ENCODE data around the gene LHPP. TPM values are rescaled to one million over a fixed set of nuclear protein-coding genes. Genes with fewer than 3 reads are reported as not detected.

Gene LHPP
- total and polyA plus RNA-seq, 2 experiments from 2014 or later = 27.4 to 40.2 TPM

DNA sequence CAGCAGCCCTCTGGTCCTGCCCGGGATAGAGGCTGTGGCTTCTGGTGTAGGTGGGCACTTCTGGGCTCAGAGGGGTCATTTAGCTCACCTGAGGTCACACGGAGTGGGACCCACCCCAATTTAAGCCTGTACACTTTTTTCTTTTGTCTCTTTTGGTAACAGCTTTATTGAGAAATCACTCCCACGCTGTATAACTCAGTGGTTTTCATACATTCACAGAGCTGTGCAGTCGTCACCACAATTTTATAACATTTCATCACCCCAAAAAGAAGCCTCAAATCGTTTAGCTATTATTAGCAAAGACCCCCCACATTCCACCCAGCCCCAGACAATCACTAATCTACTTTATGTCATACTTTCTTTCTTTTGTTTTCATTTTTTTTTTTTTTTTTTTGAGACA is 62.3 kb downstream of the LHPP start (continued):
- TF ChIP-seq, protein P1, sequence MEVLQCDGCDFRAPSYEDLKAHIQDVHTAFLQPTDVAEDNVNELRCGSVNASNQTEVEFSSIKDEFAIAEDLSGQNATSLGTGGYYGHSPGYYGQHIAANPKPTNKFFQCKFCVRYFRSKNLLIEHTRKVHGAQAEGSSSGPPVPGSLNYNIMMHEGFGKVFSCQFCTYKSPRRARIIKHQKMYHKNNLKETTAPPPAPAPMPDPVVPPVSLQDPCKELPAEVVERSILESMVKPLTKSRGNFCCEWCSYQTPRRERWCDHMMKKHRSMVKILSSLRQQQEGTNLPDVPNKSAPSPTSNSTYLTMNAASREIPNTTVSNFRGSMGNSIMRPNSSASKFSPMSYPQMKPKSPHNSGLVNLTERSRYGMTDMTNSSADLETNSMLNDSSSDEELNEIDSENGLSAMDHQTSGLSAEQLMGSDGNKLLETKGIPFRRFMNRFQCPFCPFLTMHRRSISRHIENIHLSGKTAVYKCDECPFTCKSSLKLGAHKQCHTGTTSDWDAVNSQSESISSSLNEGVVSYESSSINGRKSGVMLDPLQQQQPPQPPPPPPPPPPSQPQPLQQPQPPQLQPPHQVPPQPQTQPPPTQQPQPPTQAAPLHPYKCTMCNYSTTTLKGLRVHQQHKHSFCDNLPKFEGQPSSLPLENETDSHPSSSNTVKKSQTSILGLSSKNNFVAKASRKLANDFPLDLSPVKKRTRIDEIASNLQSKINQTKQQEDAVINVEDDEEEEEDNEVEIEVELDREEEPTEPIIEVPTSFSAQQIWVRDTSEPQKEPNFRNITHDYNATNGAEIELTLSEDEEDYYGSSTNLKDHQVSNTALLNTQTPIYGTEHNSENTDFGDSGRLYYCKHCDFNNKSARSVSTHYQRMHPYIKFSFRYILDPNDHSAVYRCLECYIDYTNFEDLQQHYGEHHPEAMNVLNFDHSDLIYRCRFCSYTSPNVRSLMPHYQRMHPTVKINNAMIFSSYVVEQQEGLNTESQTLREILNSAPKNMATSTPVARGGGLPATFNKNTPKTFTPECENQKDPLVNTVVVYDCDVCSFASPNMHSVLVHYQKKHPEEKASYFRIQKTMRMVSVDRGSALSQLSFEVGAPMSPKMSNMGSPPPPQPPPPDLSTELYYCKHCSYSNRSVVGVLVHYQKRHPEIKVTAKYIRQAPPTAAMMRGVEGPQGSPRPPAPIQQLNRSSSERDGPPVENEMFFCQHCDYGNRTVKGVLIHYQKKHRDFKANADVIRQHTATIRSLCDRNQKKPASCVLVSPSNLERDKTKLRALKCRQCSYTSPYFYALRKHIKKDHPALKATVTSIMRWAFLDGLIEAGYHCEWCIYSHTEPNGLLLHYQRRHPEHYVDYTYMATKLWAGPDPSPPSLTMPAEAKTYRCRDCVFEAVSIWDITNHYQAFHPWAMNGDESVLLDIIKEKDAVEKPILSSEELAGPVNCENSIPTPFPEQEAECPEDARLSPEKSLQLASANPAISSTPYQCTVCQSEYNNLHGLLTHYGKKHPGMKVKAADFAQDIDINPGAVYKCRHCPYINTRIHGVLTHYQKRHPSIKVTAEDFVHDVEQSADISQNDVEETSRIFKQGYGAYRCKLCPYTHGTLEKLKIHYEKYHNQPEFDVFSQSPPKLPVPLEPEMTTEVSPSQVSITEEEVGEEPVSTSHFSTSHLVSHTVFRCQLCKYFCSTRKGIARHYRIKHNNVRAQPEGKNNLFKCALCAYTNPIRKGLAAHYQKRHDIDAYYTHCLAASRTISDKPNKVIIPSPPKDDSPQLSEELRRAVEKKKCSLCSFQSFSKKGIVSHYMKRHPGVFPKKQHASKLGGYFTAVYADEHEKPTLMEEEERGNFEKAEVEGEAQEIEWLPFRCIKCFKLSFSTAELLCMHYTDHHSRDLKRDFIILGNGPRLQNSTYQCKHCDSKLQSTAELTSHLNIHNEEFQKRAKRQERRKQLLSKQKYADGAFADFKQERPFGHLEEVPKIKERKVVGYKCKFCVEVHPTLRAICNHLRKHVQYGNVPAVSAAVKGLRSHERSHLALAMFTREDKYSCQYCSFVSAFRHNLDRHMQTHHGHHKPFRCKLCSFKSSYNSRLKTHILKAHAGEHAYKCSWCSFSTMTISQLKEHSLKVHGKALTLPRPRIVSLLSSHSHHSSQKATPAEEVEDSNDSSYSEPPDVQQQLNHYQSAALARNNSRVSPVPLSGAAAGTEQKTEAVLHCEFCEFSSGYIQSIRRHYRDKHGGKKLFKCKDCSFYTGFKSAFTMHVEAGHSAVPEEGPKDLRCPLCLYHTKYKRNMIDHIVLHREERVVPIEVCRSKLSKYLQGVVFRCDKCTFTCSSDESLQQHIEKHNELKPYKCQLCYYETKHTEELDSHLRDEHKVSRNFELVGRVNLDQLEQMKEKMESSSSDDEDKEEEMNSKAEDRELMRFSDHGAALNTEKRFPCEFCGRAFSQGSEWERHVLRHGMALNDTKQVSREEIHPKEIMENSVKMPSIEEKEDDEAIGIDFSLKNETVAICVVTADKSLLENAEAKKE (CRISPR knock-in tag; IDR thresholded peaks at IDR 0.05) = no peak

DNA sequence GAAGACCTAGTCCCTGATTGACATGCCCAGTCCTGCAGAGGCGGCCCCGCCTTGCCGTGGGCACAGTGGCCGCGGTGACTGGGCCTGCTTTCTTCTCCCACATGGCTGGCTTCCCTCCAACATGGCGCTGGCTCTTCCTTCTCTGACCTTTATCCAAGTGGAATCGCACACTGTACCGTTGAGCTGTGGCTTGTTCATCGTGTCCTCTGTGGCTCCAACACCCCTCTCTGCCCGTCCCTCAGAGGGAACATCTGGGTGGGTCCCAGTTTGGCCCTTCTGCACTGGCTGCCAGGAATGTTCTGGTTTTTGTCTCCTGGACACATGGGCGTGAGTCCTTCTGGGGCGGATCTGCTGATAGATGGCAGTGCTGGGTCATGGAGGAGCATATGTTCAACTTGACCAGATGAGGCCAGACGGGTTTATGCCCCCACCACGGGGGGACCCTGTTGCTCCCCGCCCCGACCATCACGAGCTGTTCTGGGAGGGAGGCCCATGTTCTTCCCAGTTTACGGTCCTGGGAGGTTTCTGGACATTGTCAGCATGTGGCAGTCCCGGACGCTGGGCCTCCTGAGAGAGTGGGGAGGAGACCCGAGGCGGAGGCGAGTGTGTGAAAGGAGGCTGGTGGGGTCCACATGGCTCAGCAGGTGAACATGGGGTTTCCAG is 63.5 kb downstream of the LHPP start:
- Mint-ChIP-seq H3K27me3 (ENCODE audit: insufficient read depth, low read depth, poor library complexity) (peaks cover 4% of the 10 kb centered on the region), H3K4me1 (peaks cover 27% of the 10 kb centered on the region), H3K27ac (no peak overlapping the region), H3K9me3 (no peaks in the 10 kb centered on the region), H3K4me3 (no peak overlapping the region), H3K36me3 (ENCODE audit: low read depth) (peaks cover 2% of the 10 kb centered on the region; the same call in 2 of the 3 replicates)
- Histone ChIP-seq H3K36me3 (ENCODE audit: insufficient read depth) (no peaks in the 10 kb centered on the region), H4K20me1 (replicated peaks; ENCODE audit: insufficient read depth) (no peaks in the 10 kb centered on the region), H3K79me2 (replicated peaks; ENCODE audit: insufficient read depth) (no peaks in the 10 kb centered on the region), H3K4me3 (no peak overlapping the region), H3K4me1 (ENCODE audit: insufficient read depth) (peaks cover 4% of the 10 kb centered on the region; the same call in 1 of the 2 replicates), H2AFZ (no peak overlapping the region), H3K9me2 (ENCODE audit: insufficient read depth) (no peaks in the 10 kb centered on the region), H3K27me3 (ENCODE audit: insufficient read depth) (no peaks in the 10 kb centered on the region), H3K4me2 (no peak overlapping the region), H3F3A (replicated peaks; ENCODE audit: low read depth) (no peaks in the 10 kb centered on the region), H3K27ac (ENCODE audit: low read depth) (0 out of 2 replicates have a peak overlapping the region, but pooled peaks have one; percentile 32)
- DNase-seq (ENCODE audit: low spot score) = no peak
- no peak for ATAC-seq
- no peak for TF ChIP-seq STAT1 (IDR thresholded peaks at IDR 0.05; ENCODE audit: unreplicated experiment)
- no peak for TF ChIP-seq ZNF114 (CRISPR knock-in tag; IDR thresholded peaks at IDR 0.05)
- TF ChIP-seq, protein P2, sequence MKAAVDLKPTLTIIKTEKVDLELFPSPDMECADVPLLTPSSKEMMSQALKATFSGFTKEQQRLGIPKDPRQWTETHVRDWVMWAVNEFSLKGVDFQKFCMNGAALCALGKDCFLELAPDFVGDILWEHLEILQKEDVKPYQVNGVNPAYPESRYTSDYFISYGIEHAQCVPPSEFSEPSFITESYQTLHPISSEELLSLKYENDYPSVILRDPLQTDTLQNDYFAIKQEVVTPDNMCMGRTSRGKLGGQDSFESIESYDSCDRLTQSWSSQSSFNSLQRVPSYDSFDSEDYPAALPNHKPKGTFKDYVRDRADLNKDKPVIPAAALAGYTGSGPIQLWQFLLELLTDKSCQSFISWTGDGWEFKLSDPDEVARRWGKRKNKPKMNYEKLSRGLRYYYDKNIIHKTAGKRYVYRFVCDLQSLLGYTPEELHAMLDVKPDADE (IDR thresholded peaks at IDR 0.05) = no peak
- no peak for TF ChIP-seq ZNF331 (CRISPR knock-in tag; IDR thresholded peaks at IDR 0.05; ENCODE audit: low read depth)
- TF ChIP-seq, protein P3, sequence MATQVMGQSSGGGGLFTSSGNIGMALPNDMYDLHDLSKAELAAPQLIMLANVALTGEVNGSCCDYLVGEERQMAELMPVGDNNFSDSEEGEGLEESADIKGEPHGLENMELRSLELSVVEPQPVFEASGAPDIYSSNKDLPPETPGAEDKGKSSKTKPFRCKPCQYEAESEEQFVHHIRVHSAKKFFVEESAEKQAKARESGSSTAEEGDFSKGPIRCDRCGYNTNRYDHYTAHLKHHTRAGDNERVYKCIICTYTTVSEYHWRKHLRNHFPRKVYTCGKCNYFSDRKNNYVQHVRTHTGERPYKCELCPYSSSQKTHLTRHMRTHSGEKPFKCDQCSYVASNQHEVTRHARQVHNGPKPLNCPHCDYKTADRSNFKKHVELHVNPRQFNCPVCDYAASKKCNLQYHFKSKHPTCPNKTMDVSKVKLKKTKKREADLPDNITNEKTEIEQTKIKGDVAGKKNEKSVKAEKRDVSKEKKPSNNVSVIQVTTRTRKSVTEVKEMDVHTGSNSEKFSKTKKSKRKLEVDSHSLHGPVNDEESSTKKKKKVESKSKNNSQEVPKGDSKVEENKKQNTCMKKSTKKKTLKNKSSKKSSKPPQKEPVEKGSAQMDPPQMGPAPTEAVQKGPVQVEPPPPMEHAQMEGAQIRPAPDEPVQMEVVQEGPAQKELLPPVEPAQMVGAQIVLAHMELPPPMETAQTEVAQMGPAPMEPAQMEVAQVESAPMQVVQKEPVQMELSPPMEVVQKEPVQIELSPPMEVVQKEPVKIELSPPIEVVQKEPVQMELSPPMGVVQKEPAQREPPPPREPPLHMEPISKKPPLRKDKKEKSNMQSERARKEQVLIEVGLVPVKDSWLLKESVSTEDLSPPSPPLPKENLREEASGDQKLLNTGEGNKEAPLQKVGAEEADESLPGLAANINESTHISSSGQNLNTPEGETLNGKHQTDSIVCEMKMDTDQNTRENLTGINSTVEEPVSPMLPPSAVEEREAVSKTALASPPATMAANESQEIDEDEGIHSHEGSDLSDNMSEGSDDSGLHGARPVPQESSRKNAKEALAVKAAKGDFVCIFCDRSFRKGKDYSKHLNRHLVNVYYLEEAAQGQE (IDR thresholded peaks at IDR 0.05; ENCODE audit: unreplicated experiment) = no peak
- TF ChIP-seq NANOG (IDR thresholded peaks at IDR 0.05; ENCODE audit: borderline replicate concordance) = no peak
- no peak for TF ChIP-seq EZH2 (IDR thresholded peaks at IDR 0.05; ENCODE audit: low read depth, unreplicated experiment)
- no peak for TF ChIP-seq EZH2phosphoT487 (IDR thresholded peaks at IDR 0.05; ENCODE audit: unreplicated experiment)
- no peak for TF ChIP-seq JUNB (IDR thresholded peaks at IDR 0.05; ENCODE audit: unreplicated experiment)
- no peak for TF ChIP-seq POLR2AphosphoS5 (IDR thresholded peaks at IDR 0.05; ENCODE audit: low read depth)
- no peak for TF ChIP-seq CREB1 (CRISPR knock-in tag; IDR thresholded peaks at IDR 0.05; ENCODE audit: low read depth)

All from GM23338 (cell line).